ENCODE measurements around the gene SLC18B1. TPM values are rescaled to one million over a fixed set of nuclear protein-coding genes. Genes with fewer than 3 reads are reported as not detected.

Gene SLC18B1
- total and polyA plus RNA-seq, 10 of the 15 experiments (the other 5 are each of a cell fraction or from before 2014, with no cell fraction given): 3.5 to 11.8 (median 7.1) TPM

DNA sequence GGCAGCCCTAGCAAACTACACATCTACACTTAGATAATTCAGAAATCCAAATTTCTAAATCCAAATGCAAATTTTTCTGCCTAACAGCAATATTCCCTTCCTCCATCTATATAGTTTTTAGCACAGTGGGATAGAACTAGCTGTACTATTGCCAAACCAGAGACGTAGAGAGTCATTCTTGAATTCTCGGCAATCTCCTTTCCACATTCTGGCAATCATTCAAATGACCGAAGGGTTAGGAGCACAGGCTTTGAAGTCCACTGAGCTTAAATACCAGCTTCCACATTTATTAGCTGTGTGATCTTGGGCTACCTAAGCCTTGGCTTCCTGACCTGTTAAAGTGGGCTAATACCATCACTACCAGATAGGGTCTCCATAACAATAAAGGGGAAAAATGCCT, 12.8 kb upstream of the SLC18B1 start (continued):
- no peak for TF ChIP-seq SRF (IDR thresholded peaks at IDR 0.05; ENCODE audit: low read depth in 2 of 2, low read length in 2 of 2)
- no peak for TF ChIP-seq E2F4 (IDR thresholded peaks at IDR 0.05; ENCODE audit: low read depth, low read length)
- no peak for TF ChIP-seq ZBTB33 (IDR thresholded peaks at IDR 0.05)
- no peak for TF ChIP-seq MYB (IDR thresholded peaks at IDR 0.05; ENCODE audit: borderline replicate concordance, low read depth, low read length)
- no peak for TF ChIP-seq NFYB (IDR thresholded peaks at IDR 0.05; ENCODE audit: insufficient read depth, low read depth, low read length)
- no peak for TF ChIP-seq CUX1 (IDR thresholded peaks at IDR 0.05; ENCODE audit: insufficient replicate concordance, low read depth, low read length)
- TF ChIP-seq NFIC (IDR thresholded peaks at IDR 0.05; ENCODE audit: low read depth, low read length): no peak

Data from GM12878 (cell line).